ENCODE data around the gene FTCD. TPM values are rescaled to one million over a fixed set of nuclear protein-coding genes. Genes with fewer than 3 reads are reported as not detected.
A peak's percentile ranks its signal among the peaks of the same experiment; 100 is the strongest.

Gene FTCD
- total and polyA plus RNA-seq, 12 donors, result 0.20 to 16.8 (median 1.9) TPM; not detected in 2

GRCh38 chr21:46125846-46126301, 29.5 kb downstream of the FTCD start:
- WGBS, 4 donors, result 86 to 90% (median 87%) methylated on average over 32 to 47 of the region's 47 CpGs
- H3K4me3 ChIP-seq, result no peak overlapping the region
- no peaks in the 10 kb centered on the region for H3K9me3 ChIP-seq (replicated peaks in 1 of 3)
- H3K27me3 ChIP-seq, result no peaks in the 10 kb centered on the region
- no peak overlapping the region for H3K27ac ChIP-seq
- no peak for TF ChIP-seq POLR2A (IDR thresholded peaks at IDR 0.05)
- TF ChIP-seq, protein P1, sequence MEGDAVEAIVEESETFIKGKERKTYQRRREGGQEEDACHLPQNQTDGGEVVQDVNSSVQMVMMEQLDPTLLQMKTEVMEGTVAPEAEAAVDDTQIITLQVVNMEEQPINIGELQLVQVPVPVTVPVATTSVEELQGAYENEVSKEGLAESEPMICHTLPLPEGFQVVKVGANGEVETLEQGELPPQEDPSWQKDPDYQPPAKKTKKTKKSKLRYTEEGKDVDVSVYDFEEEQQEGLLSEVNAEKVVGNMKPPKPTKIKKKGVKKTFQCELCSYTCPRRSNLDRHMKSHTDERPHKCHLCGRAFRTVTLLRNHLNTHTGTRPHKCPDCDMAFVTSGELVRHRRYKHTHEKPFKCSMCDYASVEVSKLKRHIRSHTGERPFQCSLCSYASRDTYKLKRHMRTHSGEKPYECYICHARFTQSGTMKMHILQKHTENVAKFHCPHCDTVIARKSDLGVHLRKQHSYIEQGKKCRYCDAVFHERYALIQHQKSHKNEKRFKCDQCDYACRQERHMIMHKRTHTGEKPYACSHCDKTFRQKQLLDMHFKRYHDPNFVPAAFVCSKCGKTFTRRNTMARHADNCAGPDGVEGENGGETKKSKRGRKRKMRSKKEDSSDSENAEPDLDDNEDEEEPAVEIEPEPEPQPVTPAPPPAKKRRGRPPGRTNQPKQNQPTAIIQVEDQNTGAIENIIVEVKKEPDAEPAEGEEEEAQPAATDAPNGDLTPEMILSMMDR (IDR thresholded peaks at IDR 0.05), result no peak
- no peaks in the 10 kb centered on the region for H3K4me1 ChIP-seq (replicated peaks in 1 of 2)
- peaks cover 0 to 18% of the 10 kb centered on the region in 2 donors for H3K36me3 ChIP-seq (replicated peaks in 1 of 2)
- intact Hi-C loops (cut with DNase I), result no loop called here
- DNase-seq, result peak in 4 of 7 donors; percentile 6 to 17 (median 11)

DNA sequence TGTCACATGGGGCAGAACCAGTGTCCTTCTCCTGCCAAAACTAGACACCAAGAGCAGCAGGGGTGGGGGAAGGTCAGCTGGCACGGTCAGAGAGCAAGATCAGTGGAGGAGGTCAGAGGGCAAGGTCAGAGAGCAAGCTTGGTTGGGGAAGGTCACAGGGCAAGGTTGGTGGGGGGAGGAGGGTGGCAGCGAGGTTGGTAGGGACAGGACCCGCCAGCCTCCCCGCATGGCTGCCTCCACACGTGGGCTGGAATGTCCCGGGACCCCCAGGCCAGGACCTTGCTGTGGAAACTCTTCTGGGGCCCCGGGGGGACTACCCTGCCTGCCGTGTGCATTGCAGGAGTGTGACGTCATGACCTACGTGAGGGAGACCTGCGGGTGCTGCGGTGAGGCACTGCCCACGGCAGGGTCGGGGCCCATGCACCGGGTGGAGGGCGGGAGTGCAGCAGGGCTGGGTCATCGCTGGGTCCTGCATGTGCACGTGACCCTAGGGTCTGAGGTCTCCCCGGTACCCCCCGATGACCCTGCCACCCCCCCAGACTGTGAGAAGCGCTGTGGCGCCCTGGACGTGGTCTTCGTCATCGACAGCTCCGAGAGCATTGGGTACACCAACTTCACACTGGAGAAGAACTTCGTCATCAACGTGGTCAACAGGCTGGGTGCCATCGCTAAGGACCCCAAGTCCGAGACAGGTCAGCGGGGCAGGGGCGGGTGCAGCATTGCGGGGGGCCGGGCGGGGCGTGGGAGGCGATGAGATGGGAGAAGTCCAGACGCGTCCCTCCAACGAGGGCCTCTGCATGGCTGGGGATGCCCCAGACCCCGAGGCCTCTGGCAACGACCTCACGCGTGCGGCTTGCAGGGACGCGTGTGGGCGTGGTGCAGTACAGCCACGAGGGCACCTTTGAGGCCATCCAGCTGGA, 30.2 kb downstream of the FTCD start:
- Histone ChIP-seq H3K36me3 (replicated peaks in 1 of 2) (peaks cover 0 to 21% of the 10 kb centered on the region in 2 donors), H3K27ac (no peak overlapping the region), H3K9me3 (replicated peaks in 1 of 3) (no peaks in the 10 kb centered on the region), H3K27me3 (no peaks in the 10 kb centered on the region), H3K4me3 (no peak overlapping the region), H3K4me1 (replicated peaks in 1 of 2) (no peaks in the 10 kb centered on the region)
- intact Hi-C loops (cut with DNase I), result no loop called here
- 87 to 93% (median 89%) methylated on average over 28 to 49 of the region's 49 CpGs for WGBS, 4 donors
- DNase-seq, result peak in 6 of 7 donors; percentile 1 to 20 (median 8)
- no peak for TF ChIP-seq POLR2A (IDR thresholded peaks at IDR 0.05)
- TF ChIP-seq, protein P1 (IDR thresholded peaks at IDR 0.05), result no peak

DNA sequence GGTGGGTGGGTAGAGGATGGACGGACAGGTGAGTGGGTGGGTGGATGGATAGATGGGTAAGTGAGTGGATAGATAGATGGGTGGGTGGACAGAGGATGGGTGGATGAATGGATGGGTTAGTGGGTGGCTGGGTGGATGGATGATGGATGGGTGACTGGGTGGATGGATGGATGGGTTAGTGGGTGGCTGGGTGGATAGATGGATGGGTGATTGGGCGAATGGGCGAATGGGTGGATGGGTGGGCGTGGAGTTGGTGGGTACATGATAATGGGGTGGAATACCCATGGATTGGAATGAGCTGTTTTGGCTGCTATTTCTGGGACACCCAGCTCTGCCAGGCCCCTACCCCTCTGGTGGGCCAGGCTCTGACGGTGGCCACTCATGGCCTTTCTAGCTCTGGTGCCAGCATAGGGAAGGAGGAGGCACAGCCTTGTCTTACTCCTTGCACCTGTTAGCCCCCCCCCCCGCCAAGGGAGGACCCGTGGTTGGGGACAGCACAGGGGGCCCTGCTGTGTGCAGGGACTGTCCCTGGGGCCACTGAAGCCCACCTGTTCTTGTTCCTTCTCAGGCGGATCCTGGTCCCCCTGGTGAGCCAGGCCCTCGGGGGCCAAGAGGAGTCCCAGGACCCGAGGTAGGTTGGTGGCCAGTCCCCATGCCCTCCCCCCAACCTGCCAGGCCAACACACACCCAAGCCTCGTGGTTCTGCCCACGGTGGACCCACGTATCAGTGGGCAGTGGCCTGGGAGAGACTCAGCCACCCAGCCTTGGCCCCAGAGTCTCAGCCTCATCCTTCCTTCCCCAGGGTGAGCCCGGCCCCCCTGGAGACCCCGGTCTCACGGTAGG, 31.1 kb downstream of the FTCD start:
- intact Hi-C loops (cut with DNase I), result no loop called here
- Histone ChIP-seq H3K9me3 (replicated peaks in 1 of 3) (no peaks in the 10 kb centered on the region), H3K27me3 (no peaks in the 10 kb centered on the region), H3K36me3 (replicated peaks in 1 of 2) (peaks cover 0 to 26% of the 10 kb centered on the region in 2 donors), H3K27ac (no peak overlapping the region), H3K4me3 (no peak overlapping the region), H3K4me1 (replicated peaks in 1 of 2) (no peaks in the 10 kb centered on the region)
- DNase-seq, result peak in 3 of 7 donors; percentile 1 to 11 (median 4)
- WGBS, 4 donors, result 88 to 91% (median 91%) methylated on average over 14 to 16 of the region's 16 CpGs
- no peak for TF ChIP-seq POLR2A (IDR thresholded peaks at IDR 0.05)
- TF ChIP-seq, protein P1 (IDR thresholded peaks at IDR 0.05), result no peak

Data from adrenal gland (tissue), 12 donors.